NCI-H82 treated with DMSO at 0.1 percent for 48 hours (cell line): ENCODE data around the gene SUPT3H.

Experiments used
- DNase-seq: peaks from one replicate; lab custom pipeline; 2025; ENCODE audit not compliant: unreplicated experiment; lab: John Stamatoyannopoulos, UW

The SUPT3H gene

GRCh38 chr6:45265246-45265645 lies 112.5 kb downstream of the SUPT3H start:
- no peak for DNase-seq

GRCh38 chr6:45260696-45261095 lies 117.0 kb downstream of the SUPT3H start:
- DNase-seq, result no peak

- DNase-seq, result no peak
Measured at GRCh38 chr6:45256697-45257695, 120.7 kb downstream of the SUPT3H start.

- DNase-seq, result no peak
Measured at GRCh38 chr6:45255434-45255833, 122.3 kb downstream of the SUPT3H start.

- DNase-seq, result no peak
Measured at GRCh38 chr6:45254253-45254652, 123.5 kb downstream of the SUPT3H start.

- DNase-seq, result no peak
Measured at GRCh38 chr6:45253453-45253852, 124.3 kb downstream of the SUPT3H start.

- DNase-seq, result no peak
Measured at GRCh38 chr6:45231660-45232059, 146.1 kb downstream of the SUPT3H start.

GRCh38 chr6:45229416-45229815 lies 148.3 kb downstream of the SUPT3H start:
- DNase-seq, result no peak

- DNase-seq, result no peak
Measured at GRCh38 chr6:45226081-45226480, 151.7 kb downstream of the SUPT3H start.

- peak; percentile 71 for DNase-seq
Measured at GRCh38 chr6:45222380-45222779, 155.4 kb downstream of the SUPT3H start.

GRCh38 chr6:45215759-45216158 lies 162.0 kb downstream of the SUPT3H start:
- no peak for DNase-seq

GRCh38 chr6:45212976-45213375 lies 164.8 kb downstream of the SUPT3H start:
- no peak for DNase-seq

- DNase-seq, result no peak
Measured at GRCh38 chr6:45209762-45210161, 168.0 kb downstream of the SUPT3H start.

- no peak for DNase-seq
Measured at GRCh38 chr6:45206793-45207492, 170.8 kb downstream of the SUPT3H start.

- DNase-seq, result no peak
Measured at GRCh38 chr6:45201484-45201883, 176.2 kb downstream of the SUPT3H start.

GRCh38 chr6:45200510-45200909 lies 177.2 kb downstream of the SUPT3H start:
- DNase-seq, result no peak

- DNase-seq, result no peak
Measured at GRCh38 chr6:45199554-45199953, 178.2 kb downstream of the SUPT3H start.

- DNase-seq, result no peak
Measured at GRCh38 chr6:45196121-45196520, 181.6 kb downstream of the SUPT3H start.

- DNase-seq, result no peak
Measured at GRCh38 chr6:45195137-45195536, 182.6 kb downstream of the SUPT3H start.

GRCh38 chr6:45192556-45192955 lies 185.2 kb downstream of the SUPT3H start:
- no peak for DNase-seq

GRCh38 chr6:45191414-45191813 lies 186.3 kb downstream of the SUPT3H start:
- DNase-seq, result no peak

GRCh38 chr6:45187836-45188235 lies 189.9 kb downstream of the SUPT3H start:
- DNase-seq, result no peak
